Right kidney (tissue), 1 donor: Measurements from ENCODE around the gene FUT7.
A peak's percentile ranks its signal among the peaks of the same experiment; 100 is the strongest.

Experiments used
- DNase-seq: peaks from one replicate; pipeline ENCODE4 v3.0.0-alpha.2; 2016

Gene FUT7

GRCh38 chr9:137001857-137002645 lies 29.8 kb downstream of the FUT7 start:
- no peak for DNase-seq

GRCh38 chr9:137000177-137000930 lies 31.5 kb downstream of the FUT7 start:
- no peak for DNase-seq

DNA sequence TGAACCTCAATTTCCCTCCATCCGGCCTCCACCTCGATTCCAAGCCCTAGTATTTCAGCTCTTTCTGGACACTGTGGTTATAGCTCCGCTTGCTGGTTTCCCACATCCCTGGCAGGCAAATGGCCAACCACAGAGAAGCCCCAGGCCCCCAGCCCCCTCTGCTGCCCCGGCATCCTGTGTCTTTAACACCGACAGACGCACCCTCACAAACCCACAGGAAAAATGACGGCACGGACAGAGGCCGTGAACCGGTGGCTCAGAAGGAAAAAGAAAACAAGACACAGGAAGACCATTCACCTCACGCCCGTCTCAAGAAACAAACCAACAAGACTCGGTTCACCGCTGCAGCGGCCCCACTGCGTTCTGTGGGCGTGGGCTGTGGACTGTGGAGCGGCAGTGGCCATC lies 34.1 kb downstream of the FUT7 start:
- DNase-seq: no peak

DNA sequence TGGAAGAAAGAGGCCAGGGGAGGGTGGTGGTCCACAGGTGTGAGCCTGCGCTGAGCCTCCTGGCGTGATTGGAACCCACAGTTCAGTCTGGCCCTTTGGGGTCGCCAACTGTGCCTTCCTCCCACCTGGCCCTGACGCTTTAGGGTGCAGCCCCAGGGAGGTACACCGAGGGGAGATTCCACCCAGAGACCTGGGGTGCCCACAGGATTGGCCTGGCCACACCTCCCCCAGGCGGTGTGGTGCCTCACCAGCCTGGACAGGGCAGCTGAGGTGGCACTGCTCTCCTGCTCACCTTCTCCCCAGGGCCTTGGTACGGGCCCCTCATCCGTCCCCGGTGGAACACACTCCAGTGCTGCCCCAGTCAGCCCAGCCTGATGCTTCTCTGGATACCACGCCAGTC lies 34.5 kb downstream of the FUT7 start:
- DNase-seq: no peak

DNA sequence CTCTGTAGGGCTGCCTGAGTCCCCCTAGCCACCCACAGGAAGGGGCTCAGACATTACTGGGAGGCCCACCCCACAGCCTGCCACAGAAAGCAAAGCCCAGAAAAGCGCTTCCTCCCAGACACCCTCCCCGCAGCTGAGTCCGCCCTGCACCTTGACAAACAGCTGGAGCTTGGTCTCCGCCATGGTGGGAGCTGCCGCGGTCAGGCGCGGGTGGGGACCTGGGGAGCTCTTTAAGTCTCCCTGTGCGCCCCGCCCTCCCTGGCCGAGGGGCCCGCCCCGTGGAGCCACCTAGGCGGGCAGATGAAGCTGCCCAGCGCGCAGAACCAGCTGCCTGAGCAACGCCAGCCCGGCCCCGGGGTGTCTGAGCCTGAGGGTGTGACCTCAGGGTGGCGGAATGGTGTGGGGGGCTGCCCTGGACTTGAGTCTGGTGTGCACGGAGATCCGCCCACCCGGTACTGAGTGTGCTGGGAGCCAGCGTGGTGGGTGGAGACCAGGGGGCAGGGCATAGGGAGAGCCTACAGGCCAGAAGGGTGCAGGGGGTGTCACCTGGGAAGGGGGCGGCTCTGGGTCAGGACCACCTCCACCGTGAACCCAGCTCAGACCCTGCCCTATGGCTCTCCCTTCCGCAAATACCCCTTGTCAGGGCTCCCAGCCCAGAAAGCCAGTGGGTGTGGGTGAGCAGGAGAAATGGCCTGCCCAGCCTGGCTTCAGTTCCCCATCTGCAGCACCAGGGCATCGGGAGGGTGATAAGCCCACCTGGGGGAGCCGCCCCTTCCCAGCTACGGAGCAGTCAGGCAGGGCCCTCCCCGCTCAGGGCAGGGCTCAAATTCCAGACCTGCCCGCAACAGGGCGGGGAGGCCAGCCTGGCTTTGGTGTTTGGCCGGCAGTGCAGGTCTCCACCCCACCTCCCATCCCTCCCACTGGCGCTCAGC lies 35.3 kb downstream of the FUT7 start, which contains the start of gene CLIC3:
CLIC3 (minus strand) TSS at position 208 of the 932 bp plus-strand sequence; CDS start at position 183, 25 bp downstream.
- no peak for DNase-seq

DNA sequence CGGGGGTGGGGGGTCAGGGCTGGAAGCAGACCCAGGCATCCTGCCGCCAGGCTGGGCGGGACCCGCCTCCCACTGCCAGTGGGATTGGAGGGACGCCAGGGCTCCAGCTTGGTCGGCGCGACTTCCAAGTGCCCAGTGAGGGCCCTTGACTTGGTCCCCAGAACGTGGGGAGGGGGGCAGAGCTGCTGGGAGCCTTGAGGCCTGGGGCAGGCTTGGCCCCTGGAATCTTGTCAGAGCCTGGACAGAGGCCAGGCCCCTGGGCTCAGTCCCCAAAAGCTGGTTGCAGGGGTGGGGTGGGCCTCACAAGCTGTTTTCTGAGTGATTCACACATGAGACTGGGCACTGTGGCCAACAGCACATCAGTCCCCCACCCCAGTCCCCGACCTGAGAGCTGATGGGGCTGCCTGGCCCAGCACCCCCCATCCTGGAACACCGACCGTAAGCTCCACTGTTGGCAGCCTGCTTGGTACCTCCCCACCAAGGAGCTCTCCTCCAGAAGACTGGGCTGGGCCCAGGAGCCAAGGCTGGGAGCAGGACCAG lies 36.0 kb downstream of the FUT7 start:
- no peak for DNase-seq

GRCh38 chr9:136995362-136995761 lies 36.5 kb downstream of the FUT7 start:
- DNase-seq: no peak

GRCh38 chr9:136994888-136995230 lies 37.0 kb downstream of the FUT7 start:
- no peak for DNase-seq

DNA sequence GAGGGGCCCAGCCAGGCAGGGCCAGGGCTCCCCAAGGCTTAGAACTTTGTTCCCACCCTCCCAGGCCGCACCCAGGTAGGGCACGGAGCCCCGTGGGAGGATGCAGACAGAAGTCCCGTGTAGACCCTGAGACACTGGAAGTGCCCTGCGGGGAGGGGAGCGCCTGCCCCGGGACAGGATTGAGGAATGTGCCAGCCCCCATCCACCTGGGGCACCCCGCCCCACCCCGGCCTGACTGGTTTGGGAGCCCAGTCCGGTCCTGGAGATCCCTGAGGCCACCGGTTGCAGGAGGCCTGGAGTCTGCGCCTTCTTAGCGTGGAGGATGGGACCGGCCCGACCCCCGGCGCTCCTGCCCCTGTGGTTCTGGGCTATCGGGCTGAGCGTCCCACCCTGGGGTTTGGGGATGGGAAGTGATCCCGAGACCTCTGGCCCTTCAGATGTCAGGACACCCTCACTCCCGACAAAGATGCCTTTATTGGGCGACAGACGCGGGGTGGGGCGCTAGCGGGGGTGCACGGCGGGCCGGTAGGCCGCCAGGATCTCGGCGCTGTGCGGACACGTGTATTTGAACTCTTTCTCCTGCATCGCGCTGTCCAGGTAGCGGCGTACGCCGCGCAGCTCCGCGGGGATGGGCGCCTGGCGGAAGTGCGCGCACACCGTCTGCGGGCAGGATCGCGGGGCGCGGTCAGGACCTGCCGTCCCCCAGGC lies 37.6 kb downstream of the FUT7 start:
- DNase-seq: no peak

DNA sequence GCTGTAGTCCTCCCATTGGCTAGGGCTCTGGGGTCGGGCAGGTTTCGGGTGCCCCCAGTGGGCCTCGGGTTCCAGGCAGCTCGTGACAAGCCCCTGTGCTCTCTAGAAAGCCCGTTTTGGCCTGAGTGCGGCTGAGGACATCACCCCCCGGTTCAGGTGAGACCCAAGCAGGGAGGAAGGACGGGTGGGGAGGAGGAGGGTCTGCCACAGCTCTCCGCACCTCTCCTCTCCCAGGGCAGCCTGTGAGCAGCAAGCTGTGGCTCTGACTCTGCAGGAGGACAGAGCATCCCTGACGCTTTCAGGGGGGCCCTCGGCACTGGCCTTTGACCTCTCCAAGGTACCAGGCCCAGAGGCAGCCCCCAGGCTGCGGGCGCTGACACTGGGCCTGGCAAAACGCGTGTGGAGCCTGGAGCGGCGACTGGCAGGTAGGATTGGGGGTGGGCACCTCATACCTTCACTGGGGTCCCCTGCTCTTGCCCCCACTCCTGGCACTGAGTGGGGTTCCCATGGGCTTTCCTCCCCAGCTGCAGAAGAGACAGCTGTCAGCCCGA lies 39.0 kb downstream of the FUT7 start:
- DNase-seq: no peak

GRCh38 chr9:136991993-136992818 lies 39.7 kb downstream of the FUT7 start, which contains the start of gene PAXX:
Gene PAXX (plus strand): TSS chr9:136992422. CDS start chr9:136992444, 22 bp downstream.
- peak; percentile 82 for DNase-seq

- no peak for DNase-seq
Measured at GRCh38 chr9:136990242-136990911, 41.5 kb downstream of the FUT7 start.

DNA sequence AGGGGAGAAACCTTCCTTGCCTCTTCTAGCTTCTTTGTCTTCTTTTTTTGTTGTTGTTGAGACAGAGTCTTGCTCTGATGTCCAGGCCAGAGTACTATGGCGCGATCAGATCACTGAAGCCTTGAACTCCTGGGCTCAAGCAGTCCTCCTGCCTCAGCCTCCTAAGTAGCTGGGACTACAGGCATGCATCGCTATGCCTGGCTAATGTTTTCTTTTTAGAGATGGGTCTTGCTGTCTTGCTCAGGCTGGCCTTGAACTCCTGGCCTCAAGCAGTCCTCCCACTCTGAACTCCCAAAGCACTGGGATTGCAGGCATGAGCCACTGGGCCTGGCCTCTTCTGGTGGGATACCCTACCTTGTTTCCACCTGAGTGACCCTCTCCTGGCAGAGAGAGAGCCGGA lies 43.0 kb downstream of the FUT7 start:
- DNase-seq: no peak

GRCh38 chr9:136985853-136986252 lies 46.0 kb downstream of the FUT7 start:
- DNase-seq: no peak

DNA sequence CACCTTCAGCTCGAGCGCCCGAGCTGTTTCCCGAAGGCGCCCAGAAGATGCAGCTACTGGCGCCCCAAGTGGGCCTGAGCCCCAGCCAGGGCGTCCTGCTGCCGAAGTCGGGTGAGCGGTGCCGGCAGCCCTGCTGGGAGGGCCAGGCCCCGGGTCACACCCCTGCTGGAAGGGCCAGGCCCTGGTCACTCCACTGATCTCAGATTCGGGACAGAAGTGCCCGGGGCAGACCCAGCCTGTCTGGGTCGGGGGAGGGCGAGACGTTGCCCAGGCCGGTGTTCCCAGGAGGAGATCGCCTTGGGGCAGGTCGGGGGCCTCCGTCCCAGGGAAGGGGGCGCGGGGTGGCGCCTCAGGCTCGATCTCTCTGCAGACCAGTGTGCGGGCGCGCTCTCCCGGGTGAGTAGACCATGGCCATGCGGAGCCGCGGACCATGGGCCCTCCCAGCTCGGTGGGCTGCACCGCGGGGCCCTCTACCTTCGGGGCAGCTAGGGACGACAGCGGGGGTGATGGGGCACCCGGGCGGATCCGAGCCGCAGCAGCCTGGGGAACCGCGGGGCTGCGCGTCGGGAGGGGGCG lies 46.8 kb downstream of the FUT7 start:
- DNase-seq: no peak

GRCh38 chr9:136984464-136985026 lies 47.3 kb downstream of the FUT7 start:
- DNase-seq: no peak

GRCh38 chr9:136983656-136984314 lies 48.1 kb downstream of the FUT7 start:
- DNase-seq: no peak

GRCh38 chr9:136983167-136983566 lies 48.7 kb downstream of the FUT7 start:
- DNase-seq: no peak
